Central memory CD8-positive, alpha-beta T cell (primary cell): ENCODE data around the gene CCNB1.

Source experiments
- ATAC-seq: fragments of 150-1000 bp; cut with Tn5 transposase; replicated peaks from 2 replicates; pipeline ENCODE4 v1.10.0; 2022; ENCODE audit warnings: mild to moderate bottlenecking, moderate FRiP score, moderate number of reproducible peaks; ENCODE audit not compliant: poor library complexity, severe bottlenecking; ENCODE audit errors: extremely low read depth
- DNase-seq, 2 donors: peaks; one replicate each; pipeline ENCODE4 v3.0.0; 2021; ENCODE audit warnings: low spot score in 2 of 2
- H3K27ac Mint-ChIP-seq: one replicate; pipeline ENCODE4 v1.8.0; 2022; ENCODE audit warnings: low read depth, mild to moderate bottlenecking, moderate library complexity, mixed read lengths
- H3K27me3 Mint-ChIP-seq: one replicate; pipeline ENCODE4 v1.8.0; 2022; ENCODE audit warnings: mixed read lengths
- H3K36me3 Mint-ChIP-seq: one replicate; pipeline ENCODE4 v1.8.0; 2022; ENCODE audit warnings: mild to moderate bottlenecking, moderate library complexity, mixed read lengths; ENCODE audit not compliant: insufficient read depth
- H3K4me1 Mint-ChIP-seq: one replicate; pipeline ENCODE4 v1.8.0; 2022; ENCODE audit warnings: mixed read lengths
- H3K4me3 Mint-ChIP-seq: one replicate; pipeline ENCODE4 v1.8.0; 2022; ENCODE audit warnings: mild to moderate bottlenecking, moderate library complexity, mixed read lengths
- H3K9me3 Mint-ChIP-seq: one replicate; pipeline ENCODE4 v1.8.0; 2022; ENCODE audit warnings: mixed read lengths

The CCNB1 gene

DNA sequence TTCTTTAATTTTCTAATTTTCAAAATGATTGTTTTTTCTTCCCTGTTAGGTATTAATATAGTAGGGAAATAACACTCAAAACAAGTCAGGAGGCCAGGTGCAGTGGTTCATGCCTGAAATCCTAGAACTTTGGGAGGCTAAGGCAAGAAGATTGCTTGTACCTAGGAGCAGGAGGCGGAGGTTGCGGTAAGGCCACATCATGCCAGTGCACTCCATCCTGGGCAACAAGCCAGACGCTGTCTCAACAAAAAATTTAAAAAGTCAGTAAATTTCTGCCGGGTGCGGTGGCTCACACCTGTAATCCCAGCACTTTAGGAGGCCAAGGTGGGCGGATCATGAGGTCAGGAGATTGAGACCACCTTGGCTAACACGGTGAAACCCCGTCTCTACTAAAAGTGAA is 57.6 kb downstream of the CCNB1 start:
- H3K4me3 Mint-ChIP-seq, result no peak overlapping the region
- no peaks in the 10 kb centered on the region for H3K27me3 Mint-ChIP-seq
- peaks cover 10% of the 10 kb centered on the region for H3K4me1 Mint-ChIP-seq
- ATAC-seq, result no peak
- no peaks in the 10 kb centered on the region for H3K9me3 Mint-ChIP-seq
- H3K36me3 Mint-ChIP-seq, result peaks cover 23% of the 10 kb centered on the region
- no peak for DNase-seq
- H3K27ac Mint-ChIP-seq, result no peak overlapping the region

- Mint-ChIP-seq H3K36me3 (peaks cover 29% of the 10 kb centered on the region), H3K4me3 (no peak overlapping the region), H3K27ac (no peak overlapping the region), H3K9me3 (no peaks in the 10 kb centered on the region), H3K27me3 (no peaks in the 10 kb centered on the region), H3K4me1 (peaks cover 6% of the 10 kb centered on the region)
- DNase-seq, result no peak
- no peak for ATAC-seq
These were observed 58.9 kb downstream of the CCNB1 start for GRCh38 chr5:69225860-69226259.
